ENCODE measurements around the gene CFLAR. TPM values are rescaled to one million over a fixed set of nuclear protein-coding genes. Genes with fewer than 3 reads are reported as not detected.

The CFLAR gene
- total RNA-seq, 1 donor from 2014 or later, result 152 TPM

- no peak for DNase-seq (ENCODE audit: low spot score)
Measured at GRCh38 chr2:201216918-201217317, 101.0 kb downstream of the CFLAR start.

DNA sequence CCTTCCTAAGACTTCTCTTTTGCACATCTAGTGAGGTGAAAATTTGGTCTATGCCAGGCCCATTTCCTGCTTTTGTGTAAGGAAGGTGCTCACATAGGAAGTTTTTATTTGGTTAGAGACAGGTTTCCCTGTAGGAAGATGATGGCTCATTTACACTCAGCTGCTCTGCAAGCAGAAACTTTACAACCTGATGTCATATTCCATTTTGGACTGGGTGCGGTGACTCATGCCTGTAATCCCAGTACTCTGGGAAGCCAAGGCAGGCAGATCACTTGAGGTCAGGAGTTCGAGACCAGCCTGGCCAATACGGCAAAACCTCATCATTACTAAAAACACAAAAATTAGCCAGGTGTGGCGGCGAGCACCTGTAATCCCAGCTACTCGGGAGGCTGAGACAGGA, 102.8 kb downstream of the CFLAR start:
- DNase-seq (ENCODE audit: low spot score), result no peak

GRCh38 chr2:201219328-201220096, 103.5 kb downstream of the CFLAR start:
- DNase-seq (ENCODE audit: low spot score), result no peak

DNA sequence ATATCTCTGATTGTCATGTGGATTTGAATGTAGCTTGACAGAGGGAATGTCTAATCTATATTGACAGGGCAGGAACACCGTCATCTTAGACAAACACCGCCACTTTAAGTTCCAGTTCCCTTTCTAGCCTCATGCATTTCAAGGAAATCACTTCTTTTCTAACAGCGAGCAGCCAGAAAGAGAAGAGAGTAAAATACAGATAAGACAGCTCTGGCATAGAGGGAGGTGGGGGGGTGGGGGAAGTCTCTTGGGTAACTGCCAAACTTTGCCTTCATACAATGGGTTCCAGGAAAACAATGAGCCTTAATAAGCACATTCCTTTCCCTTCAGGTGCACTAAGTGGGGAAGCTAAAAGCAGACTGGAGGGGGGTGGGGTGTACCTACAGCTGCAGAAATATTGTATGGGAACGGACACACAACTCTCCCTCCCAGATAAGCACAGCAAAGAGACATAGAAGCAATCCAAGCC, 104.2 kb downstream of the CFLAR start:
- peak; percentile 60 for DNase-seq (ENCODE audit: low spot score)

GRCh38 chr2:201223089-201224073, 107.4 kb downstream of the CFLAR start:
- no peak for DNase-seq (ENCODE audit: low spot score)

Other genes with a start within 250 kb of the CFLAR start
- gene PPIL3, start 227.1 kb upstream of the CFLAR start, total RNA-seq, result 38.4 TPM
- gene NIF3L1, start 226.8 kb upstream of the CFLAR start, total RNA-seq, result 16.9 TPM
- 29.3 TPM for gene ORC2, start 152.5 kb upstream of the CFLAR start, total RNA-seq
- gene HYCC2, start 44.5 kb upstream of the CFLAR start, total RNA-seq, result 18.8 TPM
- gene NDUFB3, start 44.2 kb upstream of the CFLAR start, total RNA-seq, result 96.4 TPM
- 18.9 TPM for gene CASP10, start 67.0 kb downstream of the CFLAR start, total RNA-seq
- 26.3 TPM for gene CASP8, start 144.4 kb downstream of the CFLAR start, total RNA-seq
- gene FLACC1, start 241.2 kb downstream of the CFLAR start, total RNA-seq, result 3.4 TPM

All from mucosa of gallbladder (tissue), 1 donor.